Activated CD8-positive, alpha-beta T cell treated with anti-CD3 and anti-CD28 coated beads for 36 hours (primary cell): ENCODE results near the gene SLC9A4. TPM values are rescaled to one million over a fixed set of nuclear protein-coding genes. Genes with fewer than 3 reads are reported as not detected.

Experiments used
- ATAC-seq: fragments of 200-7000 bp; cut with Tn5 transposase; one replicate; pipeline ENCODE4 v1.10.0; 2021; ENCODE audit warnings: mild to moderate bottlenecking, moderate library complexity
- CTCF ChIA-PET: fragments of 350-600 bp; sonication (Branson Sonifier 250); formaldehyde crosslinking; loops from one replicate; lab custom pipeline; 2021; ENCODE audit warnings: antibody characterized with exemption; lab: Charles Lee
- POLR2A ChIA-PET: fragments of 350-600 bp; sonication (Branson Sonifier 250); formaldehyde crosslinking; loops from one replicate; lab custom pipeline; 2021; ENCODE audit warnings: antibody characterized with exemption; lab: Charles Lee
- DNase-seq: peaks from one replicate; pipeline ENCODE4 v3.0.0-alpha.2; 2020
- H3K27ac Mint-ChIP-seq: one replicate; pipeline ENCODE4 v1.8.0; 2021; ENCODE audit warnings: mild to moderate bottlenecking, mixed read lengths
- H3K27me3 Mint-ChIP-seq: one replicate; pipeline ENCODE4 v1.8.0; 2021; ENCODE audit warnings: mixed read lengths
- H3K36me3 Mint-ChIP-seq: one replicate; pipeline ENCODE4 v1.8.0; 2021; ENCODE audit warnings: low read depth, mixed read lengths
- H3K4me1 Mint-ChIP-seq: one replicate; pipeline ENCODE4 v1.8.0; 2021; ENCODE audit warnings: low read depth, mixed read lengths
- H3K4me3 Mint-ChIP-seq: one replicate; pipeline ENCODE4 v1.8.0; 2021; ENCODE audit warnings: mild to moderate bottlenecking, moderate library complexity, mixed read lengths
- H3K9me3 Mint-ChIP-seq: one replicate; pipeline ENCODE4 v1.8.0; 2021; ENCODE audit warnings: mixed read lengths
- intact Hi-C: fragments of 100-400 bp; cut with micrococcal nuclease; formaldehyde crosslinking; loops from one replicate; pipeline ENCODE4 v1.10.0; 2022
- microRNA-seq: library from miRNA; unstranded; fragments of <30 nt; microRNA quantifications from one replicate; pipeline ENCODE4 v1.2.0, GENCODE V29; 2022; ENCODE audit warnings: borderline microRNAs expressed, borderline replicate concordance
- total RNA-seq, 2 experiments: library from RNA; stranded (reverse); gene quantifications; one replicate each; pipeline ENCODE4 v1.2.3, GENCODE V29; 2021
- TF ChIP-seq, protein P1 (sequence below): fragments of 200-600 bp; IDR thresholded peaks from one replicate; pipeline ENCODE4 v1.8.0; 2022; ENCODE audit warnings: antibody characterized with exemption, mild to moderate bottlenecking

The SLC9A4 gene
- total RNA-seq, 2 experiments from 2014 or later: 0.07 TPM; not detected in 1

- Mint-ChIP-seq H3K4me3 (no peak overlapping the region), H3K27ac (no peak overlapping the region), H3K4me1 (peaks cover 6% of the 10 kb centered on the region), H3K27me3 (peaks cover 11% of the 10 kb centered on the region), H3K36me3 (no peaks in the 10 kb centered on the region), H3K9me3 (peaks cover 7% of the 10 kb centered on the region)
- TF ChIP-seq, protein P1, sequence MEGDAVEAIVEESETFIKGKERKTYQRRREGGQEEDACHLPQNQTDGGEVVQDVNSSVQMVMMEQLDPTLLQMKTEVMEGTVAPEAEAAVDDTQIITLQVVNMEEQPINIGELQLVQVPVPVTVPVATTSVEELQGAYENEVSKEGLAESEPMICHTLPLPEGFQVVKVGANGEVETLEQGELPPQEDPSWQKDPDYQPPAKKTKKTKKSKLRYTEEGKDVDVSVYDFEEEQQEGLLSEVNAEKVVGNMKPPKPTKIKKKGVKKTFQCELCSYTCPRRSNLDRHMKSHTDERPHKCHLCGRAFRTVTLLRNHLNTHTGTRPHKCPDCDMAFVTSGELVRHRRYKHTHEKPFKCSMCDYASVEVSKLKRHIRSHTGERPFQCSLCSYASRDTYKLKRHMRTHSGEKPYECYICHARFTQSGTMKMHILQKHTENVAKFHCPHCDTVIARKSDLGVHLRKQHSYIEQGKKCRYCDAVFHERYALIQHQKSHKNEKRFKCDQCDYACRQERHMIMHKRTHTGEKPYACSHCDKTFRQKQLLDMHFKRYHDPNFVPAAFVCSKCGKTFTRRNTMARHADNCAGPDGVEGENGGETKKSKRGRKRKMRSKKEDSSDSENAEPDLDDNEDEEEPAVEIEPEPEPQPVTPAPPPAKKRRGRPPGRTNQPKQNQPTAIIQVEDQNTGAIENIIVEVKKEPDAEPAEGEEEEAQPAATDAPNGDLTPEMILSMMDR: no peak
- peak; percentile 39 for ATAC-seq
- no peak for DNase-seq
- intact Hi-C loops: no loop called here
- ChIA-PET POLR2A (no interaction called here), CTCF (no interaction called here)
Measured at GRCh38 chr2:102581911-102582310, 108.9 kb downstream of the SLC9A4 start.

DNA sequence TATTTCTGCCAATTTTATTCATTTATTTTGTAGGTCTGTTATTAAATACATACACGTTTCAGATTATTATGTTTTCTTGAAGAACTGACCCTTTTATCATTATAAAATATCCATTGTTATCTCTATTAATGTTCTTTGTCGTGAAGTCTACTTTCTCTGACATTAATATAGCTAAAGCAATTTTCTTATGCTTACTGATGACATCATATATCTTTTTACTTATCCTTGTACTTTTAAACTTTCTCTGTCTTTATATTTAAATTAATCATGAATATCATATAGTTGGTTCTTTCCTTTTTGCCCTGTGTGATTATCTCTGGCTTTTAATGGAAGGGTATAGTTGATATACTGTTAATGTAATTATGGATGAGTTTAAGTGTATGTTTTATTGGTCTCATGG is 109.8 kb downstream of the SLC9A4 start:
- ChIA-PET POLR2A (no interaction called here), CTCF (no interaction called here)
- Mint-ChIP-seq H3K27me3 (peaks cover 9% of the 10 kb centered on the region), H3K4me1 (peaks cover 6% of the 10 kb centered on the region), H3K9me3 (peaks cover 5% of the 10 kb centered on the region), H3K4me3 (no peak overlapping the region), H3K36me3 (no peaks in the 10 kb centered on the region), H3K27ac (no peak overlapping the region)
- DNase-seq: no peak
- TF ChIP-seq, protein P1: no peak
- ATAC-seq: no peak
- intact Hi-C loops: no loop called here

Small RNA genes lying within 50 kb of the gene (microRNA-seq; reads per million reads assigned to microRNA genes)
- gene MIR4772: 19.4 reads per million, percentile 45 among the genes with 10 or more reads in this experiment

Other genes with a start within 250 kb of the SLC9A4 start
- under 1 TPM; 0.09 to 0.20 TPM for gene IL1RL1, start 161.7 kb upstream of the SLC9A4 start, total RNA-seq
- 10 to 100 TPM; 15.0 to 15.8 TPM for gene IL18R1, start 117.4 kb upstream of the SLC9A4 start, total RNA-seq
- 1 to 10 TPM; 5.8 to 6.0 TPM for gene IL18RAP, start 50.1 kb upstream of the SLC9A4 start, total RNA-seq
- gene SLC9A2, start 146.3 kb downstream of the SLC9A4 start, total RNA-seq: under 1 TPM; 0.05 to 0.18 TPM